Esophagus squamous epithelium (tissue), 5 donors: ENCODE results near the gene KRTAP2-4. TPM values are rescaled to one million over a fixed set of nuclear protein-coding genes. Genes with fewer than 3 reads are reported as not detected.

Source experiments
- DNase-seq: peaks from one replicate; lab custom pipeline; 2025; lab: John Stamatoyannopoulos, UW
- H3K27ac ChIP-seq, 4 donors: fragments of 200-600 bp; sonication (generic); one replicate each; pipeline ENCODE4 v1.5.1; 2016 to 2019; ENCODE audit warnings: mild to moderate bottlenecking in 1 of 4
- H3K27me3 ChIP-seq, 4 donors: fragments of 200-600 bp; sonication (generic); 1 replicate in 3 of 4; 2 replicates in 1 of 4; pipeline versions ENCODE4 v1.5.1 to v1.6.0; 2017 to 2021; ENCODE audit warnings: antibody characterized with exemption in 1 of 4
- H3K36me3 ChIP-seq, 3 donors: fragments of 200-600 bp; sonication (generic); one replicate each; pipeline ENCODE4 v1.5.1; 2016 to 2019
- H3K4me1 ChIP-seq, 3 donors: fragments of 200-600 bp; sonication (generic); one replicate each; pipeline ENCODE4 v1.5.1; 2017 to 2019
- H3K4me3 ChIP-seq, 4 donors: fragments of 200-600 bp; sonication (generic); 1 replicate in 3 of 4; 2 replicates in 1 of 4; pipeline ENCODE4 v1.5.1; 2016 to 2019; ENCODE audit warnings: mild to moderate bottlenecking in 2 of 4, moderate library complexity in 1 of 4
- H3K9me3 ChIP-seq, 3 donors: fragments of 200-600 bp; sonication (generic); one replicate each; pipeline ENCODE4 v1.5.1; 2016 to 2019
- CTCF ChIP-seq, 6 experiments: fragments of 450-650 bp in 4 of 6; fragments of 200-600 bp in 2 of 6; sonication (generic) in 2 of 6; IDR thresholded peaks; one replicate each; pipeline ENCODE4 v1.5.1; 2016 to 2019; ENCODE audit warnings: antibody characterized with exemption in 6 of 6, mild to moderate bottlenecking in 4 of 6, moderate library complexity in 4 of 6
- POLR2A ChIP-seq, 4 donors: fragments of 450-650 bp; IDR thresholded peaks; one replicate each; pipeline ENCODE4 v1.6.1; 2017; ENCODE audit warnings: antibody characterized with exemption in 4 of 4, mild to moderate bottlenecking in 4 of 4, moderate library complexity in 3 of 4
- WGBS, 2 donors: methylation state at CpG; one replicate each; pipeline ENCODE4 v1.1.5; 2018; 5-methylcytosine and 5-hydroxymethylcytosine counted together
- intact Hi-C: fragments of 100-400 bp; cut with DNase I; formaldehyde crosslinking; loops from one replicate; pipeline ENCODE4 v1.15.0; 2022
- total RNA-seq, 4 donors: library from RNA; depleted of rRNA; stranded (reverse); fragments of >200 nt; gene quantifications; one replicate each; pipeline ENCODE4 v1.1.0, GENCODE V29; 2016
- donor health status: DM: yes; HTN: yes; CAD: no.

Gene KRTAP2-4
- total RNA-seq, 4 donors from 2014 or later = not detected

- DNase-seq = no peak
- no peaks in the 10 kb centered on the region for H3K36me3 ChIP-seq
- no peaks in the 10 kb centered on the region for H3K9me3 ChIP-seq
- no peak overlapping the region for H3K4me3 ChIP-seq
- TF ChIP-seq CTCF (IDR thresholded peaks at IDR 0.05) (no peak), POLR2A (IDR thresholded peaks at IDR 0.05) (no peak)
- peaks cover 0 to 22% (median 4%) of the 10 kb centered on the region in 3 donors for H3K4me1 ChIP-seq
- peaks cover 0 to 15% (median 0%) of the 10 kb centered on the region in 4 donors for H3K27me3 ChIP-seq
- intact Hi-C loops = no loop called here
- H3K27ac ChIP-seq = no peak overlapping the region
Observed at GRCh38 chr17:41020336-41020735, 45.3 kb downstream of the KRTAP2-4 start.

GRCh38 chr17:41019415-41019814, 46.3 kb downstream of the KRTAP2-4 start:
- WGBS, 2 donors = 86 to 100% methylated on average over 3 of the region's 3 CpGs
- Histone ChIP-seq H3K9me3 (no peaks in the 10 kb centered on the region), H3K27me3 (peaks cover 0 to 21% (median 0%) of the 10 kb centered on the region in 4 donors), H3K36me3 (no peaks in the 10 kb centered on the region), H3K4me1 (peaks cover 0 to 22% (median 4%) of the 10 kb centered on the region in 3 donors), H3K27ac (no peak overlapping the region), H3K4me3 (no peak overlapping the region)
- intact Hi-C loops = no loop called here
- DNase-seq = no peak
- no peak for TF ChIP-seq CTCF (IDR thresholded peaks at IDR 0.05)
- no peak for TF ChIP-seq POLR2A (IDR thresholded peaks at IDR 0.05)

GRCh38 chr17:41018541-41018940, 47.1 kb downstream of the KRTAP2-4 start:
- intact Hi-C loops = no loop called here
- peaks cover 0 to 22% (median 4%) of the 10 kb centered on the region in 3 donors for H3K4me1 ChIP-seq
- TF ChIP-seq POLR2A (IDR thresholded peaks at IDR 0.05) (no peak), CTCF (IDR thresholded peaks at IDR 0.05) (no peak)
- H3K27ac ChIP-seq = peak overlapping the region in 1 of 4 donors; percentile 25
- H3K36me3 ChIP-seq = no peaks in the 10 kb centered on the region
- H3K4me3 ChIP-seq = no peak overlapping the region
- DNase-seq = no peak
- peaks cover 0 to 21% (median 0%) of the 10 kb centered on the region in 4 donors for H3K27me3 ChIP-seq
- WGBS, 2 donors = 63 to 84% methylated on average over 3 of the region's 3 CpGs
- no peaks in the 10 kb centered on the region for H3K9me3 ChIP-seq

GRCh38 chr17:41016578-41017215, 49.0 kb downstream of the KRTAP2-4 start:
- intact Hi-C loops = no loop called here
- Histone ChIP-seq H3K4me1 (peaks cover 0 to 22% (median 4%) of the 10 kb centered on the region in 3 donors), H3K9me3 (no peaks in the 10 kb centered on the region), H3K27ac (no peak overlapping the region), H3K4me3 (no peak overlapping the region), H3K27me3 (peaks cover 0 to 21% (median 0%) of the 10 kb centered on the region in 4 donors), H3K36me3 (no peaks in the 10 kb centered on the region)
- WGBS, 2 donors = 76 to 77% methylated on average over 10 to 13 of the region's 13 CpGs
- DNase-seq = no peak
- no peak for TF ChIP-seq POLR2A (IDR thresholded peaks at IDR 0.05)
- TF ChIP-seq CTCF (IDR thresholded peaks at IDR 0.05) = no peak

GRCh38 chr17:41015454-41015853, 50.2 kb downstream of the KRTAP2-4 start:
- Histone ChIP-seq H3K27me3 (peaks cover 0 to 21% (median 0%) of the 10 kb centered on the region in 4 donors), H3K4me1 (peaks cover 0 to 22% (median 4%) of the 10 kb centered on the region in 3 donors), H3K27ac (no peak overlapping the region), H3K9me3 (no peaks in the 10 kb centered on the region), H3K4me3 (no peak overlapping the region), H3K36me3 (no peaks in the 10 kb centered on the region)
- 66 to 67% methylated on average over 7 of the region's 7 CpGs for WGBS, 2 donors
- DNase-seq = no peak
- TF ChIP-seq POLR2A (IDR thresholded peaks at IDR 0.05) (no peak), CTCF (IDR thresholded peaks at IDR 0.05) (no peak)
- intact Hi-C loops = no loop called here

Other genes starting within 250 kb of the KRTAP2-4 start
- 10 to 100 TPM; 14.4 to 50.0 (median 33.2) TPM for gene KRT10, start 243.3 kb downstream of the KRTAP2-4 start, total RNA-seq
- not detected for gene KRT12, start 198.7 kb downstream of the KRTAP2-4 start, total RNA-seq
- not detected for gene KRT20, start 180.6 kb downstream of the KRTAP2-4 start, total RNA-seq
- gene KRT23, start 128.2 kb downstream of the KRTAP2-4 start, total RNA-seq = 10 to 100 TPM in 1 of 4 donors, 1 to 10 TPM in 2, under 1 TPM in 1; 0.38 to 19.6 (median 4.9) TPM
- not detected for gene KRT39, start 98.9 kb downstream of the KRTAP2-4 start, total RNA-seq
- under 1 TPM in 1 of 4 donors, not detected in 3; 0.19 TPM for gene KRT40, start 81.6 kb downstream of the KRTAP2-4 start, total RNA-seq
- gene KRTAP3-3, start 71.7 kb downstream of the KRTAP2-4 start, total RNA-seq = not detected
- gene KRTAP3-2, start 66.0 kb downstream of the KRTAP2-4 start, total RNA-seq = under 1 TPM in 1 of 4 donors, not detected in 3; 0.57 TPM
- gene KRTAP3-1, start 56.8 kb downstream of the KRTAP2-4 start, total RNA-seq = not detected
- not detected for gene KRTAP1-5, start 38.7 kb downstream of the KRTAP2-4 start, total RNA-seq
- not detected for gene KRTAP1-4, start 35.7 kb downstream of the KRTAP2-4 start, total RNA-seq
- not detected for gene KRTAP1-3, start 31.0 kb downstream of the KRTAP2-4 start, total RNA-seq
- not detected for gene KRTAP1-1, start 24.4 kb downstream of the KRTAP2-4 start, total RNA-seq
- not detected for gene KRTAP2-1, start 18.6 kb downstream of the KRTAP2-4 start, total RNA-seq
- not detected for gene KRTAP2-2, start 10.6 kb downstream of the KRTAP2-4 start, total RNA-seq
- not detected for gene KRTAP2-3, start 5.8 kb downstream of the KRTAP2-4 start, total RNA-seq
- gene KRTAP4-7, start 18.3 kb upstream of the KRTAP2-4 start, total RNA-seq = not detected
- gene KRTAP4-8, start 32.3 kb upstream of the KRTAP2-4 start, total RNA-seq = not detected
- gene KRTAP4-16, start 36.3 kb upstream of the KRTAP2-4 start, total RNA-seq = not detected
- not detected for gene KRTAP4-9, start 39.5 kb upstream of the KRTAP2-4 start, total RNA-seq
- gene KRTAP4-11, start 52.5 kb upstream of the KRTAP2-4 start, total RNA-seq = under 1 TPM in 1 of 4 donors, not detected in 3; 0.22 TPM
- gene KRTAP4-12, start 58.3 kb upstream of the KRTAP2-4 start, total RNA-seq = not detected
- gene KRTAP4-6, start 74.7 kb upstream of the KRTAP2-4 start, total RNA-seq = not detected
- gene KRTAP4-5, start 83.9 kb upstream of the KRTAP2-4 start, total RNA-seq = not detected
- gene KRTAP4-4, start 94.9 kb upstream of the KRTAP2-4 start, total RNA-seq = not detected
- not detected for gene KRTAP4-3, start 102.3 kb upstream of the KRTAP2-4 start, total RNA-seq
- gene KRTAP4-2, start 112.3 kb upstream of the KRTAP2-4 start, total RNA-seq = not detected
- not detected for gene KRTAP4-1, start 119.0 kb upstream of the KRTAP2-4 start, total RNA-seq
- gene KRTAP9-1, start 124.0 kb upstream of the KRTAP2-4 start, total RNA-seq = not detected
- gene KRTAP9-2, start 160.8 kb upstream of the KRTAP2-4 start, total RNA-seq = not detected
- gene KRTAP9-3, start 166.6 kb upstream of the KRTAP2-4 start, total RNA-seq = not detected
- gene KRTAP9-8, start 172.1 kb upstream of the KRTAP2-4 start, total RNA-seq = not detected
- not detected for gene KRTAP9-4, start 183.8 kb upstream of the KRTAP2-4 start, total RNA-seq
- gene KRTAP9-9, start 189.5 kb upstream of the KRTAP2-4 start, total RNA-seq = not detected
- gene KRTAP9-6, start 199.5 kb upstream of the KRTAP2-4 start, total RNA-seq = not detected
- not detected for gene KRTAP9-7, start 209.8 kb upstream of the KRTAP2-4 start, total RNA-seq
- not detected for gene KRTAP29-1, start 237.0 kb upstream of the KRTAP2-4 start, total RNA-seq
- gene KRTAP16-1, start 243.4 kb upstream of the KRTAP2-4 start, total RNA-seq = not detected
- gene KRTAP17-1, start 249.8 kb upstream of the KRTAP2-4 start, total RNA-seq = not detected